GM12865 (cell line): Measurements from ENCODE around the gene CAMK4.

ENCODE experiments used
- DNase-seq: peaks from one replicate; pipeline ENCODE4 v3.0.0; 2010; ENCODE audit warnings: low read depth
- H3K4me3 ChIP-seq: 2 replicates; pipeline ENCODE4 v1.5.1; 2011; ENCODE audit warnings: mild to moderate bottlenecking, low read depth, low read length, control low read depth
- CTCF ChIP-seq: IDR thresholded peaks from 2 replicates; pipeline ENCODE4 v1.5.1; 2011; ENCODE audit warnings: low read length, control low read depth, low read depth, inconsistent platforms; ENCODE audit not compliant: insufficient read depth; ENCODE audit errors: missing control alignments

The CAMK4 gene

GRCh38 chr5:111389390-111390082 lies 165.4 kb downstream of the CAMK4 start:
- TF ChIP-seq CTCF, result no peak
- no peak for DNase-seq

GRCh38 chr5:111392181-111392580 lies 168.0 kb downstream of the CAMK4 start:
- no peak overlapping the region for H3K4me3 ChIP-seq
- no peak for TF ChIP-seq CTCF
- no peak for DNase-seq

More at GRCh38 chr5:111389390-111390082, 165.4 kb downstream of the CAMK4 start:
- no peak overlapping the region for H3K4me3 ChIP-seq

GRCh38 chr5:111394586-111394985 lies 170.4 kb downstream of the CAMK4 start:
- H3K4me3 ChIP-seq, result no peak overlapping the region
- no peak for TF ChIP-seq CTCF
- no peak for DNase-seq

GRCh38 chr5:111398013-111398412 lies 173.8 kb downstream of the CAMK4 start:
- DNase-seq, result peak; percentile 21
- no peak for TF ChIP-seq CTCF
- H3K4me3 ChIP-seq, result no peak overlapping the region

GRCh38 chr5:111399113-111399512 lies 174.9 kb downstream of the CAMK4 start:
- H3K4me3 ChIP-seq, result no peak overlapping the region
- DNase-seq, result no peak
- TF ChIP-seq CTCF, result no peak

GRCh38 chr5:111401906-111402305 lies 177.7 kb downstream of the CAMK4 start:
- no peak for DNase-seq
- H3K4me3 ChIP-seq, result no peak overlapping the region
- TF ChIP-seq CTCF, result no peak

- no peak for TF ChIP-seq CTCF
- no peak overlapping the region for H3K4me3 ChIP-seq
- DNase-seq, result no peak
Measured at GRCh38 chr5:111404270-111404769, 180.1 kb downstream of the CAMK4 start.
